GM19467 (cell line): Measurements from ENCODE around the gene GNRHR.
"Not testable (repeated sequence)": the region's sequence is repeated elsewhere in the genome, so short reads cannot be mapped to it uniquely, and the experiment has no call there.

Experiments
- ATAC-seq: cut with Tn5 transposase; IDR thresholded peaks from one replicate; pipeline ENCODE4 v1.9.1; 2021; ENCODE audit warnings: mild to moderate bottlenecking, moderate library complexity; ENCODE audit not compliant: unreplicated experiment

The GNRHR gene

GRCh38 chr4:67730511-67730910 is 23.7 kb downstream of the GNRHR start:
- ATAC-seq: not testable (repeated sequence)

GRCh38 chr4:67727124-67727850 is 26.9 kb downstream of the GNRHR start:
- no peak for ATAC-seq

GRCh38 chr4:67725981-67726380 is 28.2 kb downstream of the GNRHR start:
- ATAC-seq: no peak

GRCh38 chr4:67725132-67725531 is 29.1 kb downstream of the GNRHR start:
- ATAC-seq: no peak

- no peak for ATAC-seq
These were observed 30.2 kb downstream of the GNRHR start for GRCh38 chr4:67723949-67724348.

GRCh38 chr4:67723341-67723740 is 30.8 kb downstream of the GNRHR start:
- ATAC-seq: no peak

GRCh38 chr4:67721770-67722597 is 32.2 kb downstream of the GNRHR start:
- no peak for ATAC-seq

GRCh38 chr4:67721315-67721769 is 32.8 kb downstream of the GNRHR start:
- no peak for ATAC-seq

GRCh38 chr4:67719953-67720617 is 34.1 kb downstream of the GNRHR start:
- ATAC-seq: no peak

GRCh38 chr4:67718848-67719247 is 35.3 kb downstream of the GNRHR start:
- ATAC-seq: no peak

- no peak for ATAC-seq
These were observed 36.6 kb downstream of the GNRHR start for GRCh38 chr4:67717586-67717985.

- no peak for ATAC-seq
These were observed 39.2 kb downstream of the GNRHR start for GRCh38 chr4:67714955-67715354.

GRCh38 chr4:67714248-67714583 is 40.0 kb downstream of the GNRHR start:
- ATAC-seq: no peak

GRCh38 chr4:67713529-67714247 is 40.5 kb downstream of the GNRHR start:
- ATAC-seq: no peak

GRCh38 chr4:67712650-67713528 is 41.3 kb downstream of the GNRHR start:
- ATAC-seq: no peak

- ATAC-seq: no peak
These were observed 42.1 kb downstream of the GNRHR start for GRCh38 chr4:67712000-67712625.

GRCh38 chr4:67706682-67707081 is 47.5 kb downstream of the GNRHR start:
- ATAC-seq: not testable (repeated sequence)

GRCh38 chr4:67704843-67705242 is 49.3 kb downstream of the GNRHR start:
- ATAC-seq: no peak

- no peak for ATAC-seq
These were observed 52.0 kb downstream of the GNRHR start for GRCh38 chr4:67702166-67702565.

- ATAC-seq: no peak
These were observed 52.7 kb downstream of the GNRHR start for GRCh38 chr4:67701517-67701850.
